ENCODE data around the gene IKBIP. TPM values are rescaled to one million over a fixed set of nuclear protein-coding genes. Genes with fewer than 3 reads are reported as not detected.

IKBIP gene
- total and polyA plus RNA-seq, 7 donors: 4.8 to 15.2 (median 7.2) TPM

DNA sequence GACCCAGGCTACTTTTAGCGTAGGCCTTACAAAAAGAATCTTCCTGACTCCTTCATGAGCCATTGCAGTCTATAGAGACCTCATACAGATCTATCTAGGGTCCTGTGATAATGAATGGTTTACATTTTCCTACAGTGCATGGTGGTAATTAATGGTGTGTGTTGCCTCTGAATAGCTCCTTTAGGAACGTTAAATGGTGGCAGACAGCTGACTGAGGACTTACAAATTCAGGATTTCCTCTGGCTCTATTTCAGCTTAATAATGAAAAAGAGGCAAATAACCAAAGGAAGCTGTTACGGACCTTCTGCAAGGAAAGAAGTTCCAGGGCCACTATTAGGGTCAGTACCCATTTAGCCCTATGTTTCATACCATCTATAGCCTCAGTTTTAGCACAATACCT lies 5.1 kb downstream of the IKBIP start:
- TF ChIP-seq POLR2A (IDR thresholded peaks at IDR 0.05): no peak
- Histone ChIP-seq H3K27me3 (no peaks in the 10 kb centered on the region), H3K4me3 (no peak overlapping the region), H3K27ac (no peak overlapping the region), H3K9me3 (no peaks in the 10 kb centered on the region), H3K36me3 (no peaks in the 10 kb centered on the region), H3K4me1 (peaks cover 0 to 17% (median 7%) of the 10 kb centered on the region in 4 donors)
- DNase-seq: no peak
- 90 to 92% methylated on average over 3 of the region's 3 CpGs for WGBS, 2 donors
- intact Hi-C loops (cut with DNase I): no loop called here

DNA sequence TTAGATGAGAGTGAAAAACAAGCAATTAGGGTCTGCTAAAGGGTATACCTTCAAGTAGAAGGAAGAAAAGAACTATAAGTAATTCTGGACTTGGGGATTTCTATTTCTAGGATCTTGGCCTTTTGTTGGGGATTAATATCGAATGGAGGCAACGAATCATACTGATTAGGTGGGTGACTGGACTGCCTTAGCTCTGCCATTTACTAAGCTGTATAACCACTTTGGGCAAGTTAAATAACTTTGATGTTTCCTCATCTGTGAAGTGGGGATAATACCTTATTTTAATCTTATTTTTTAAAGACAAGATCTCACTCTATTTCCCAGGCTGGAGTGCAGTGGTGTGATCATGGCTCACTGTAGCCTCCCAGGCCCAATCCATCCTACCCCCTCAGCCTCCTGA lies 6.6 kb downstream of the IKBIP start:
- intact Hi-C loops (cut with DNase I): no loop called here

DNA sequence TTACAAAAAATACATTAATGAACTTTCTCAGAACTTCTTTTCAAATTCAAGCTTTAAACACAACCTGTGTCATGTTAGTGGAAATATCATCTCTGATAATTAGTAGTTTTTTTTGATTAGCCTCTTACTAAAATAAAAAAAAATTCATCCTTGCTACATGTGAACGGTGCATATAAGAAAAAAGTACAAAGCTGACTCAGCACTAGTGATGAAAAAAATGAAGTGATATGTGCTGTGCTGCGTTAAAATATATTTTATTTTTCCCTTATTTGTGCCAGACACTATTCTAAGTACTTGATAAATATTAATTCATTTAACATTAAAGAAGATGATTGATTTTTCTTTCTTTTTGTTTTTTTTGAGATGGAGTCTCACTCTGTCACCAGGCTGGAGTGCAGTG lies 7.5 kb downstream of the IKBIP start:
- no peak for DNase-seq
- Histone ChIP-seq H3K9me3 (no peaks in the 10 kb centered on the region), H3K4me3 (no peak overlapping the region), H3K4me1 (no peaks in the 10 kb centered on the region), H3K27ac (no peak overlapping the region), H3K36me3 (no peaks in the 10 kb centered on the region), H3K27me3 (no peaks in the 10 kb centered on the region)
- WGBS, 2 donors: 84 to 89% methylated on average over 2 of the region's 2 CpGs
- intact Hi-C loops (cut with DNase I): no loop called here
- TF ChIP-seq, protein P1, sequence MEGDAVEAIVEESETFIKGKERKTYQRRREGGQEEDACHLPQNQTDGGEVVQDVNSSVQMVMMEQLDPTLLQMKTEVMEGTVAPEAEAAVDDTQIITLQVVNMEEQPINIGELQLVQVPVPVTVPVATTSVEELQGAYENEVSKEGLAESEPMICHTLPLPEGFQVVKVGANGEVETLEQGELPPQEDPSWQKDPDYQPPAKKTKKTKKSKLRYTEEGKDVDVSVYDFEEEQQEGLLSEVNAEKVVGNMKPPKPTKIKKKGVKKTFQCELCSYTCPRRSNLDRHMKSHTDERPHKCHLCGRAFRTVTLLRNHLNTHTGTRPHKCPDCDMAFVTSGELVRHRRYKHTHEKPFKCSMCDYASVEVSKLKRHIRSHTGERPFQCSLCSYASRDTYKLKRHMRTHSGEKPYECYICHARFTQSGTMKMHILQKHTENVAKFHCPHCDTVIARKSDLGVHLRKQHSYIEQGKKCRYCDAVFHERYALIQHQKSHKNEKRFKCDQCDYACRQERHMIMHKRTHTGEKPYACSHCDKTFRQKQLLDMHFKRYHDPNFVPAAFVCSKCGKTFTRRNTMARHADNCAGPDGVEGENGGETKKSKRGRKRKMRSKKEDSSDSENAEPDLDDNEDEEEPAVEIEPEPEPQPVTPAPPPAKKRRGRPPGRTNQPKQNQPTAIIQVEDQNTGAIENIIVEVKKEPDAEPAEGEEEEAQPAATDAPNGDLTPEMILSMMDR (IDR thresholded peaks at IDR 0.05): no peak
- TF ChIP-seq POLR2AphosphoS5 (IDR thresholded peaks at IDR 0.05) (no peak), EP300 (IDR thresholded peaks at IDR 0.05) (no peak), POLR2A (IDR thresholded peaks at IDR 0.05) (no peak)

More for the DNA sequence above, 6.6 kb downstream of the IKBIP start:
- DNase-seq: no peak
- H3K27me3 ChIP-seq: no peaks in the 10 kb centered on the region
- 97 to 98% methylated on average over 2 of the region's 2 CpGs for WGBS, 2 donors
- H3K27ac ChIP-seq: no peak overlapping the region
- no peak for TF ChIP-seq POLR2A (IDR thresholded peaks at IDR 0.05)
- TF ChIP-seq, protein P1 (IDR thresholded peaks at IDR 0.05): no peak
- no peak for TF ChIP-seq EP300 (IDR thresholded peaks at IDR 0.05)
- no peak for TF ChIP-seq POLR2AphosphoS5 (IDR thresholded peaks at IDR 0.05)
- H3K9me3 ChIP-seq: no peaks in the 10 kb centered on the region
- no peak overlapping the region for H3K4me3 ChIP-seq
- H3K36me3 ChIP-seq: no peaks in the 10 kb centered on the region
- H3K4me1 ChIP-seq: peaks cover 0 to 2% (median 0%) of the 10 kb centered on the region in 4 donors

DNA sequence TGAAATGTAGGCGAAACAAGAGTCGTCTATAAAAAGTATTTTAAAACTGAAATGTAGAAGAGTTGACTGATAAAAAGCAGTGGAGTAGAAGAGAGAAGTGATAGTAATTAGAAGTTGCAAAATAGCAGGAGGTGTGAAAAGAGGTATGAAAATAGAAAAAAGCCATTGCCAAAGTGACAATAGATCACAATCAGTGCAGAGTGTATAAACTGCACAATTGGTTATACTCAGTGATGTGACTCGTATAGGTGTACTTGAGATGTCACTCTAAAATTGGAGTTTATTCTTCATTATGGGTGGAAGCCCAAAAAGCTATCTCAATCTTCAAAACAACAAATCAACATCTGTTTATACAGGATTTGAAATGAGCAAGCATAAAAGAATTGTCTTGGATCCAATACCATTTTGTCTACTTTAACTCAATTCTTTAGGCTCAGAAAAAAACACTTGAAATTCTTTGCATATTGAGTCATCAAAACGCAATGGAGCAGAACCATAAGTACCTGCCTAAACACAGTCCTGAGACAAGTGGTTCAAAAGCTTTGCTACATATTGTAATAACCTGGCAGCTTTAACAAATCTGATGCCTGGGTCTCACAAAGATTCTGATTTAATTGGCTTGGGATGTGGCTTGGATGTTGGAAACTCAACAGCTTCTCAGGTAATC lies 8.8 kb downstream of the IKBIP start:
- TF ChIP-seq, protein P1 (IDR thresholded peaks at IDR 0.05): no peak
- no peak for TF ChIP-seq EP300 (IDR thresholded peaks at IDR 0.05)
- no peak for TF ChIP-seq POLR2AphosphoS5 (IDR thresholded peaks at IDR 0.05)
- TF ChIP-seq POLR2A (IDR thresholded peaks at IDR 0.05): no peak
- intact Hi-C loops (cut with DNase I): no loop called here
- WGBS, 2 donors: 81 to 85% methylated on average over 4 of the region's 4 CpGs

DNA sequence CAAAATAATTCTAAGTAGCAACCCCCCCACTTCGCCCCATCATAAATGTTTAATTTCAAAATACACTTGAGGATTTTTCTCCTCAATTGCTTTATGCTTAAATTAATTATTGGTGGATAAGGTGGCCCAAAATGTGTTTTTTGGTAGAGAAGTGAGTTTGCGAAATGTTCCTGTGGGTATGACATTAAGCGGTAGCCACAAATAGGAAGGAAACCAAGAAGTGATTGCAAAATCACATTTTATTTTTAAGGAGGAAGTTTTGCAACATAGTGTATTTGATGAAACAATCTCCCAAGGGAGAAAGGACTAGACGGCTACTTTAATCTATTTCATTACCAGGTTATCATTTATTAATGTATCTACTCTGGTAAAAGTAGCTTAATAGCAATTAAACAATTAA lies 25.6 kb downstream of the IKBIP start:
- intact Hi-C loops (cut with DNase I): no loop called here
- Histone ChIP-seq H3K36me3 (no peaks in the 10 kb centered on the region), H3K4me1 (no peaks in the 10 kb centered on the region), H3K9me3 (no peaks in the 10 kb centered on the region), H3K4me3 (no peak overlapping the region), H3K27me3 (no peaks in the 10 kb centered on the region), H3K27ac (no peak overlapping the region)
- TF ChIP-seq POLR2AphosphoS5 (IDR thresholded peaks at IDR 0.05) (peak in 2 of 4 donors; percentile 43 to 45), EP300 (IDR thresholded peaks at IDR 0.05) (peak in 1 of 4 donors; percentile 37), POLR2A (IDR thresholded peaks at IDR 0.05) (no peak)
- TF ChIP-seq, protein P1 (IDR thresholded peaks at IDR 0.05): no peak
- DNase-seq: no peak
- 66 to 86% methylated on average over 4 of the region's 4 CpGs for WGBS, 2 donors

More for the DNA sequence above, 8.8 kb downstream of the IKBIP start:
- Histone ChIP-seq H3K27me3 (no peaks in the 10 kb centered on the region), H3K4me3 (no peak overlapping the region), H3K9me3 (no peaks in the 10 kb centered on the region), H3K4me1 (no peaks in the 10 kb centered on the region), H3K36me3 (no peaks in the 10 kb centered on the region), H3K27ac (no peak overlapping the region)
- no peak for DNase-seq

Data from sigmoid colon (tissue), 7 donors.